Stimulated activated CD8-positive, alpha-beta memory T cell treated with anti-CD3 and anti-CD28 coated beads, Interleukin-15, amount 100 ng/mL, for 24 hours (primary cell): ENCODE data around the gene AGRN.
A peak's percentile ranks its signal among the peaks of the same experiment; 100 is the strongest.
"Not testable (repeated sequence)": the region's sequence is repeated elsewhere in the genome, so short reads cannot be mapped to it uniquely, and the experiment has no call there.

Experiments
- DNase-seq: peaks from one replicate; pipeline ENCODE4 v3.0.0-alpha.2; 2020; ENCODE audit warnings: low read depth

The AGRN gene

GRCh38 chr1:1067284-1067859 lies 47.5 kb downstream of the AGRN start:
- no peak for DNase-seq

- no peak for DNase-seq
Measured at GRCh38 chr1:1067860-1068516, 48.1 kb downstream of the AGRN start.

GRCh38 chr1:1068517-1069055 lies 48.7 kb downstream of the AGRN start:
- no peak for DNase-seq

- DNase-seq = peak; percentile 83
Measured at GRCh38 chr1:1069056-1069710, 49.3 kb downstream of the AGRN start.

GRCh38 chr1:1069711-1070676 lies 50.1 kb downstream of the AGRN start:
- DNase-seq = no peak

GRCh38 chr1:1071486-1072298 lies 51.8 kb downstream of the AGRN start:
- no peak for DNase-seq

- no peak for DNase-seq
Measured at GRCh38 chr1:1072299-1072848, 52.5 kb downstream of the AGRN start.

GRCh38 chr1:1072849-1073742 lies 53.2 kb downstream of the AGRN start:
- no peak for DNase-seq

GRCh38 chr1:1073743-1074587 lies 54.0 kb downstream of the AGRN start, which contains the start of gene RNF223:
TSS of gene RNF223 (minus strand) at chr1:1074306. CDS start at chr1:1072566, 1,740 bp downstream.
- DNase-seq = no peak

- no peak for DNase-seq
Measured at GRCh38 chr1:1074631-1075147, 54.8 kb downstream of the AGRN start.

- no peak for DNase-seq
Measured at GRCh38 chr1:1075148-1075935, 55.4 kb downstream of the AGRN start.

GRCh38 chr1:1077396-1077795 lies 57.5 kb downstream of the AGRN start:
- DNase-seq = not testable (repeated sequence)

- DNase-seq = no peak
Measured at GRCh38 chr1:1079408-1080121, 59.6 kb downstream of the AGRN start.

GRCh38 chr1:1080122-1080757 lies 60.3 kb downstream of the AGRN start:
- no peak for DNase-seq

GRCh38 chr1:1080951-1081310 lies 61.0 kb downstream of the AGRN start:
- DNase-seq = no peak
